Transverse colon (tissue), 4 donors: ENCODE results near the gene GRK6. TPM values are rescaled to one million over a fixed set of nuclear protein-coding genes. Genes with fewer than 3 reads are reported as not detected.

Experiments
- DNase-seq: peaks from one replicate; pipeline ENCODE4 v3.0.0-alpha.2; 2019
- H3K27ac ChIP-seq, 4 donors: fragments of 200-600 bp; sonication (generic); 2 replicates each; pipeline ENCODE4 v1.5.1; 2016 to 2018; ENCODE audit warnings: inconsistent platforms in 4 of 4
- H3K27me3 ChIP-seq: fragments of 200-600 bp; sonication (generic); 2 replicates; pipeline ENCODE4 v1.5.1; 2017; ENCODE audit warnings: inconsistent platforms
- H3K36me3 ChIP-seq, 4 donors: fragments of 200-600 bp; sonication (generic); 2 replicates each; pipeline ENCODE4 v1.5.1; 2017 to 2019; ENCODE audit warnings: inconsistent platforms in 4 of 4
- H3K4me1 ChIP-seq, 4 donors: fragments of 200-600 bp; sonication (generic); 2 replicates each; pipeline ENCODE4 v1.5.1; 2017 to 2020; ENCODE audit warnings: inconsistent platforms in 4 of 4
- H3K4me3 ChIP-seq, 4 donors: fragments of 200-600 bp; sonication (generic); 1 replicate in 1 of 4; 2 replicates in 3 of 4; pipeline versions ENCODE4 v1.5.1 to v1.6.1; 2017 to 2019; ENCODE audit warnings: inconsistent platforms in 4 of 4
- H3K9me3 ChIP-seq, 2 donors: fragments of 200-600 bp; sonication (generic); 2 replicates each; pipeline ENCODE4 v1.5.1; 2017 to 2019; ENCODE audit warnings: inconsistent platforms in 2 of 2
- CTCF ChIP-seq, 5 experiments: fragments of 200-600 bp in 3 of 5; fragments of 450-650 bp in 2 of 5; sonication (generic) in 3 of 5; IDR thresholded peaks; 1 replicate in 2 of 5; 2 replicates in 3 of 5; pipeline ENCODE4 v1.5.1; 2016 to 2017; ENCODE audit warnings: antibody characterized with exemption in 5 of 5, inconsistent platforms in 3 of 5, mild to moderate bottlenecking in 2 of 5, moderate library complexity in 1 of 5
- EP300 ChIP-seq: sonication (generic); formaldehyde crosslinking; IDR thresholded peaks from one replicate; pipeline ENCODE4 v1.6.1; 2017; ENCODE audit warnings: antibody characterized with exemption, low read depth
- POLR2A ChIP-seq: fragments of 450-650 bp; IDR thresholded peaks from one replicate; pipeline ENCODE4 v1.6.1; 2016; ENCODE audit warnings: antibody characterized with exemption, mild to moderate bottlenecking, moderate library complexity
- POLR2AphosphoS5 ChIP-seq, 3 donors: sonication (generic); formaldehyde crosslinking; IDR thresholded peaks; one replicate each; pipeline ENCODE4 v1.6.1; 2016; ENCODE audit warnings: antibody characterized with exemption in 3 of 3
- WGBS, 2 donors: methylation state at CpG; one replicate each; pipeline ENCODE4 v1.1.5; 2018; ENCODE audit warnings: low coverage in 1 of 2; 5-methylcytosine and 5-hydroxymethylcytosine counted together
- in situ Hi-C, 4 donors: fragments of 200-750 bp; cut with MboI; loops; one replicate each; pipeline versions ENCODE4 v1.15.0 to v1.15.1; 2017; ENCODE audit warnings: low sequenced_read_pairs in 3 of 4, low pct_ligation_motif_present in 1 of 4, low pct_unique_long_range_greater_than_20kb in 1 of 4
- intact Hi-C: fragments of 100-400 bp; cut with DNase I; formaldehyde crosslinking; loops from one replicate; pipeline ENCODE4 v1.15.1; 2023; ENCODE audit warnings: low total_unique reads
- total RNA-seq, 4 donors: library from RNA; depleted of rRNA; stranded (reverse); fragments of >200 nt; gene quantifications; one replicate each; pipeline ENCODE4 v1.1.0, GENCODE V29; 2016

GRK6 gene
- total RNA-seq, 4 donors from 2014 or later, result 21.5 to 40.5 (median 36.4) TPM

- H3K27ac ChIP-seq, result no peak overlapping the region
These were observed 59.8 kb downstream of the GRK6 start for GRCh38 chr5:177486256-177486655.

GRCh38 chr5:177487144-177487543 is 60.7 kb downstream of the GRK6 start:
- no peaks in the 10 kb centered on the region for H3K9me3 ChIP-seq
- in situ Hi-C loops (no loop called here), intact Hi-C loops (no loop called here)
- peak overlapping the region in 1 of 4 donors; percentile 15 for H3K27ac ChIP-seq
- peaks cover 6 to 30% (median 19%) of the 10 kb centered on the region in 4 donors for H3K4me1 ChIP-seq
- no peak for DNase-seq
- 88% methylated on average over 8 of the region's 8 CpGs; no CpG with 5 or more reads in 1 of the 2 donors for WGBS, 2 donors
- no peaks in the 10 kb centered on the region for H3K36me3 ChIP-seq
- H3K27me3 ChIP-seq, result no peaks in the 10 kb centered on the region
- TF ChIP-seq EP300 (no peak), POLR2A (no peak), CTCF (IDR thresholded peaks at IDR 0.05) (no peak), POLR2AphosphoS5 (IDR thresholded peaks at IDR 0.05) (no peak)
- H3K4me3 ChIP-seq, result no peak overlapping the region

More at GRCh38 chr5:177486256-177486655, 59.8 kb downstream of the GRK6 start:
- intact Hi-C loops, result no loop called here
- WGBS, 2 donors, result 89% methylated on average over 3 of the region's 3 CpGs; no CpG with 5 or more reads in 1 of the 2 donors
- peaks cover 4 to 25% (median 15%) of the 10 kb centered on the region in 4 donors for H3K4me1 ChIP-seq
- TF ChIP-seq POLR2A (no peak), EP300 (no peak), CTCF (IDR thresholded peaks at IDR 0.05) (no peak), POLR2AphosphoS5 (IDR thresholded peaks at IDR 0.05) (no peak)
- no peak for DNase-seq
- no peaks in the 10 kb centered on the region for H3K9me3 ChIP-seq
- in situ Hi-C loops, result no loop called here
- no peaks in the 10 kb centered on the region for H3K36me3 ChIP-seq
- no peaks in the 10 kb centered on the region for H3K27me3 ChIP-seq
- no peak overlapping the region for H3K4me3 ChIP-seq

GRCh38 chr5:177487975-177488374 is 61.5 kb downstream of the GRK6 start:
- 78 to 93% methylated on average over 5 to 15 of the region's 15 CpGs for WGBS, 2 donors
- Histone ChIP-seq H3K4me3 (no peak overlapping the region), H3K27ac (peak overlapping the region in 2 of 4 donors; percentile 1 to 94), H3K27me3 (no peaks in the 10 kb centered on the region), H3K4me1 (peaks cover 10 to 39% (median 21%) of the 10 kb centered on the region in 4 donors), H3K36me3 (no peaks in the 10 kb centered on the region), H3K9me3 (no peaks in the 10 kb centered on the region)
- in situ Hi-C loops (no loop called here), intact Hi-C loops (no loop called here)
- no peak for TF ChIP-seq POLR2A
- DNase-seq, result no peak

GRCh38 chr5:177489119-177489716 is 62.7 kb downstream of the GRK6 start:
- H3K36me3 ChIP-seq, result no peaks in the 10 kb centered on the region
- DNase-seq, result peak; percentile 63

More at GRCh38 chr5:177489119-177489716, 62.7 kb downstream of the GRK6 start:
- in situ Hi-C loops, result no loop called here
- peak overlapping the region in 3 of 4 donors; percentile 28 to 95 (median 94) for H3K27ac ChIP-seq
- peaks cover 20 to 48% (median 27%) of the 10 kb centered on the region in 4 donors for H3K4me1 ChIP-seq
- no peaks in the 10 kb centered on the region for H3K27me3 ChIP-seq
- intact Hi-C loops, result no loop called here
- H3K9me3 ChIP-seq, result no peaks in the 10 kb centered on the region
- H3K4me3 ChIP-seq, result no peak overlapping the region
- 56% methylated on average over 26 of the region's 26 CpGs; no CpG with 5 or more reads in 1 of the 2 donors for WGBS, 2 donors
- no peak for TF ChIP-seq POLR2AphosphoS5 (IDR thresholded peaks at IDR 0.05)
- no peak for TF ChIP-seq POLR2A
- peak in 4 of 5 experiments; percentile 12 to 24 (median 24) for TF ChIP-seq CTCF (IDR thresholded peaks at IDR 0.05)
